Panc1 (cell line): ENCODE data around the gene NPLOC4. TPM values are rescaled to one million over a fixed set of nuclear protein-coding genes. Genes with fewer than 3 reads are reported as not detected.

Experiments
- ATAC-seq: fragments of 200-7000 bp; cut with Tn5 transposase; 2 replicates; pipeline ENCODE4 v1.9.1; 2020; ENCODE audit warnings: mild to moderate bottlenecking, moderate library complexity
- BruUV-seq: library from RNA; stranded (reverse); fragments of 400-500 nt; replicated peaks from 2 replicates; lab custom pipeline; 2021; lab: Mats Ljungman, UMichigan
- CTCF ChIA-PET: fragments of 300-600 bp; sonication (Branson Sonifier 250); formaldehyde crosslinking; loops from one replicate; lab custom pipeline; 2022; ENCODE audit warnings: antibody characterized with exemption; lab: Charles Lee
- POLR2A ChIA-PET: fragments of 300-600 bp; sonication (Branson Sonifier 250); formaldehyde crosslinking; loops from one replicate; lab custom pipeline; 2022; ENCODE audit warnings: antibody characterized with exemption; lab: Charles Lee
- DNase-seq: peaks from one replicate; pipeline ENCODE4 v3.0.0-alpha.2; 2010; ENCODE audit warnings: low read depth, low spot score
- H3K27ac ChIP-seq: 2 replicates; pipeline ENCODE4 v1.5.1; 2011; ENCODE audit warnings: mild to moderate bottlenecking, low read length, inconsistent platforms
- H3K27me3 ChIP-seq: fragments of 200-500 bp; sonication (Bioruptor generic); 2 replicates; pipeline ENCODE4 v1.6.0; 2014; ENCODE audit warnings: low read length, inconsistent platforms; ENCODE audit not compliant: control insufficient read depth, insufficient read depth
- H3K36me3 ChIP-seq: fragments of 200-500 bp; sonication (Bioruptor generic); 2 replicates; pipeline ENCODE4 v1.5.1; 2014; ENCODE audit warnings: inconsistent platforms, mild to moderate bottlenecking, low read length, moderate library complexity; ENCODE audit not compliant: control insufficient read depth, insufficient read depth
- H3K4me1 ChIP-seq: 2 replicates; pipeline ENCODE4 v1.5.1; 2011; ENCODE audit warnings: inconsistent platforms, mild to moderate bottlenecking, low read length, moderate library complexity; ENCODE audit not compliant: control insufficient read depth, insufficient read depth
- H3K4me3 ChIP-seq, 2 experiments: 2 replicates each; pipeline ENCODE4 v1.5.1; 2011 to 2012; ENCODE audit warnings: low read depth in 2 of 2, low read length in 2 of 2, mild to moderate bottlenecking in 2 of 2, inconsistent platforms in 1 of 2, moderate library complexity in 1 of 2
- H3K9me3 ChIP-seq: fragments of 200-500 bp; sonication (Bioruptor generic); 2 replicates; pipeline ENCODE4 v1.5.1; 2014; ENCODE audit warnings: low read depth, mild to moderate bottlenecking, inconsistent platforms, low read length, moderate library complexity; ENCODE audit not compliant: control insufficient read depth, insufficient read depth
- POLR2AphosphoS5 ChIP-seq: IDR thresholded peaks from 2 replicates; pipeline ENCODE4 v1.6.1; 2012; ENCODE audit warnings: mild to moderate bottlenecking, low read depth, low read length, moderate library complexity
- SIN3A ChIP-seq: IDR thresholded peaks from 2 replicates; pipeline ENCODE4 v1.6.1; 2012; ENCODE audit warnings: low read depth, mild to moderate bottlenecking, low read length, moderate library complexity, borderline replicate concordance; ENCODE audit not compliant: insufficient read depth
- TCF7L2 ChIP-seq: IDR thresholded peaks from 2 replicates; pipeline ENCODE4 v1.6.1; 2011; ENCODE audit warnings: mild to moderate bottlenecking, low read depth, low read length, inconsistent platforms
- in situ Hi-C: cut with HindIII; loops from 2 replicates; pipeline ENCODE4 v1.10.0; 2016; ENCODE audit warnings: low sequenced_read_pairs, low pct_unique_long_range_greater_than_20kb
- intact Hi-C: fragments of 100-400 bp; cut with micrococcal nuclease; formaldehyde crosslinking; loops from one replicate; pipeline ENCODE4 v1.10.0; 2022; ENCODE audit not compliant: unreplicated experiment
- total RNA-seq: library from RNA; stranded (reverse); gene quantifications from one replicate; pipeline ENCODE4 v1.2.1, GENCODE V29; 2021; ENCODE audit not compliant: unreplicated experiment
- TF ChIP-seq, protein P1 (sequence below): fragments of 450-650 bp; IDR thresholded peaks from 2 replicates; pipeline ENCODE4 v1.5.1; 2017; ENCODE audit warnings: mild to moderate bottlenecking
- TF ChIP-seq, protein P2 (sequence below), 2 experiments: IDR thresholded peaks; 2 replicates each; pipeline ENCODE4 v1.6.1; 2011 to 2012; ENCODE audit warnings: low read depth in 2 of 2, control low read depth in 1 of 2, low read length in 1 of 2, mild to moderate bottlenecking in 1 of 2, moderate library complexity in 1 of 2; ENCODE audit not compliant: insufficient read depth in 1 of 2

NPLOC4 gene
- total RNA-seq, 1 experiment from 2014 or later = 246 TPM

DNA sequence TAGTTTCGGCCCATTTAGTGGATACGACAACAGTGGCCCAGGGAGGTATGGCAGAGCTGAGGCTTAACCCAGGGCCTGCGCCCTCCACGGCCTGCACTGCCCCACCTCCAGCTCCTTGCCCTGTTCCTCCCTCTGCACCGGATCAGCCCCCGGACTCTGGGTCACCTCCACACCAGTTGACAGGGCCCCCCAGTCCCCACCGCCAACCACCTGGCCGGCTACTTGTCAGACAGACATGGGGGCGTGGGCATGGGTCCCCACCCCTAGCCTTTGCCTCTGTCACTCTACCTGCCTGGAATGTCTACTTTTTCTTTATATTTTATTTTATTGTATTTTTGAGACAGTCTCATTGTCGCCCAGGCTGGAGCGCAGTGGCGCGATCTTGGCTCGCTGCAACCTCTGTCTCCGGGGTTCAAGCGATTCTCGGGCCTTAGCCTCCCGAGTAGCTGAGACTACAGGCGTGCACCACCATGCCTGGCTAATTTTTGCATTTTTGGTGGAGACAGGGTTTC, 121.3 kb downstream of the NPLOC4 start:
- no peaks in the 10 kb centered on the region for H3K9me3 ChIP-seq
- ATAC-seq = no peak
- CTCF ChIA-PET = no interaction called here
- DNase-seq = no peak
- H3K36me3 ChIP-seq = peaks cover 14% of the 10 kb centered on the region
- in situ Hi-C loops (no loop called here), intact Hi-C loops (loop anchor here (5.0 kb wide), 1 partner anchor 123 kb away; no protein-coding TSS in a partner anchor)
- no peaks in the 10 kb centered on the region for H3K27me3 ChIP-seq
- H3K4me3 ChIP-seq = peak overlapping the region; percentile 68 to 82
- peak overlapping the region; percentile 93 for H3K27ac ChIP-seq
- peaks cover 36% of the 10 kb centered on the region for H3K4me1 ChIP-seq
- BruUV-seq = no TSS peak
- TF ChIP-seq, protein P1, sequence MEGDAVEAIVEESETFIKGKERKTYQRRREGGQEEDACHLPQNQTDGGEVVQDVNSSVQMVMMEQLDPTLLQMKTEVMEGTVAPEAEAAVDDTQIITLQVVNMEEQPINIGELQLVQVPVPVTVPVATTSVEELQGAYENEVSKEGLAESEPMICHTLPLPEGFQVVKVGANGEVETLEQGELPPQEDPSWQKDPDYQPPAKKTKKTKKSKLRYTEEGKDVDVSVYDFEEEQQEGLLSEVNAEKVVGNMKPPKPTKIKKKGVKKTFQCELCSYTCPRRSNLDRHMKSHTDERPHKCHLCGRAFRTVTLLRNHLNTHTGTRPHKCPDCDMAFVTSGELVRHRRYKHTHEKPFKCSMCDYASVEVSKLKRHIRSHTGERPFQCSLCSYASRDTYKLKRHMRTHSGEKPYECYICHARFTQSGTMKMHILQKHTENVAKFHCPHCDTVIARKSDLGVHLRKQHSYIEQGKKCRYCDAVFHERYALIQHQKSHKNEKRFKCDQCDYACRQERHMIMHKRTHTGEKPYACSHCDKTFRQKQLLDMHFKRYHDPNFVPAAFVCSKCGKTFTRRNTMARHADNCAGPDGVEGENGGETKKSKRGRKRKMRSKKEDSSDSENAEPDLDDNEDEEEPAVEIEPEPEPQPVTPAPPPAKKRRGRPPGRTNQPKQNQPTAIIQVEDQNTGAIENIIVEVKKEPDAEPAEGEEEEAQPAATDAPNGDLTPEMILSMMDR = no peak
- no peak for TF ChIP-seq TCF7L2
- no peak; the same call in 1 of the 2 replicates for TF ChIP-seq POLR2AphosphoS5
- TF ChIP-seq SIN3A = no peak
- TF ChIP-seq, protein P2, sequence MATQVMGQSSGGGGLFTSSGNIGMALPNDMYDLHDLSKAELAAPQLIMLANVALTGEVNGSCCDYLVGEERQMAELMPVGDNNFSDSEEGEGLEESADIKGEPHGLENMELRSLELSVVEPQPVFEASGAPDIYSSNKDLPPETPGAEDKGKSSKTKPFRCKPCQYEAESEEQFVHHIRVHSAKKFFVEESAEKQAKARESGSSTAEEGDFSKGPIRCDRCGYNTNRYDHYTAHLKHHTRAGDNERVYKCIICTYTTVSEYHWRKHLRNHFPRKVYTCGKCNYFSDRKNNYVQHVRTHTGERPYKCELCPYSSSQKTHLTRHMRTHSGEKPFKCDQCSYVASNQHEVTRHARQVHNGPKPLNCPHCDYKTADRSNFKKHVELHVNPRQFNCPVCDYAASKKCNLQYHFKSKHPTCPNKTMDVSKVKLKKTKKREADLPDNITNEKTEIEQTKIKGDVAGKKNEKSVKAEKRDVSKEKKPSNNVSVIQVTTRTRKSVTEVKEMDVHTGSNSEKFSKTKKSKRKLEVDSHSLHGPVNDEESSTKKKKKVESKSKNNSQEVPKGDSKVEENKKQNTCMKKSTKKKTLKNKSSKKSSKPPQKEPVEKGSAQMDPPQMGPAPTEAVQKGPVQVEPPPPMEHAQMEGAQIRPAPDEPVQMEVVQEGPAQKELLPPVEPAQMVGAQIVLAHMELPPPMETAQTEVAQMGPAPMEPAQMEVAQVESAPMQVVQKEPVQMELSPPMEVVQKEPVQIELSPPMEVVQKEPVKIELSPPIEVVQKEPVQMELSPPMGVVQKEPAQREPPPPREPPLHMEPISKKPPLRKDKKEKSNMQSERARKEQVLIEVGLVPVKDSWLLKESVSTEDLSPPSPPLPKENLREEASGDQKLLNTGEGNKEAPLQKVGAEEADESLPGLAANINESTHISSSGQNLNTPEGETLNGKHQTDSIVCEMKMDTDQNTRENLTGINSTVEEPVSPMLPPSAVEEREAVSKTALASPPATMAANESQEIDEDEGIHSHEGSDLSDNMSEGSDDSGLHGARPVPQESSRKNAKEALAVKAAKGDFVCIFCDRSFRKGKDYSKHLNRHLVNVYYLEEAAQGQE (IDR thresholded peaks at IDR 0.05; ENCODE audit: insufficient read depth in 1 of 2, low read depth in 2 of 2, low read length in 1 of 2) = no peak
- POLR2A ChIA-PET = interaction anchor here (0.7 kb wide), 1 partner anchor 15 kb away, joined by 3 read pairs; no protein-coding TSS in a partner anchor

DNA sequence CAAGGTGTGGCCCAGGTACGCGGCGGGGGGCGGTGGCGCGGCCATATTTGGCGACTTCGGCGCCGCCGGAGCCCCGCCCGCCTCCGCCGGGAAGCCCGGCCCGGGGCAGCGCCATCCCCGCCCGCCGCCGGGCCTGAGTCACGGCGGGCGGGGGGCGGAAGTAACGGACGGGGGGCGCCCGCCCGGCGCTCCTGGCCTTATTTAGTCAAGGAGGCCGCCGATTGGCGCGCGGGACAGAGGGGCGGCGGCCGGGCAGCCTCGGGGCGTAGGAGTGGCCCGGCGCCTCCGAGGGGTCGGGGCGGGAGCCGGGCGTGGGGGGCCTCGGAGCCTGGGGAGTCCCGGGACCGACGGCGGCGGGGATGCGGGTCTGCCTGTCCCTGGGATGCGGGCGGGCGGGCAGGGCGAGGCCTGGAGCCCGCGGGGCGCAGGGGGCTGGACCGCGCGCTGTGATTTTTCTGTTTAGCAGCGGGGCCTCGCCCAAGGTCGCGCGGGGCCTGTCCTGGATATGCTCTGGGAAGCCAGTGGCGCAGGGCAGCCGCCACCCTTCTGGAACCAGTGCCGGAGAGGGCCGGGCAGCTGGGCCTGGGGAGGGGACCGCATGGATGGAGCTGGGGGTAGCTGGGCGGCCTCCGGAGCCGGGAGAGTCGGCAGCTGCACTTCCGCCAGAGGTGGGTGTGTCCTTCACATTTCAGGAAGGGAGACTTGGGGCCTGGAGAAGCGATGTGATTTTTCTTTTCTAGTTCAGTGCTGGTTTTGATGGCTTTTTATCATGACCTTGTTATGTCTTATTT, 122.0 kb downstream of the NPLOC4 start:
- ChIA-PET POLR2A (interaction anchor here (0.7 kb wide), 2 partner anchors 15 to 370 kb away, joined by 3 read pairs; no protein-coding TSS in a partner anchor), CTCF (no interaction called here)
- Histone ChIP-seq H3K27ac (peak overlapping the region; percentile 93), H3K27me3 (no peaks in the 10 kb centered on the region), H3K4me3 (peak overlapping the region; percentile 68 to 82), H3K36me3 (peaks cover 21% of the 10 kb centered on the region), H3K4me1 (peaks cover 32% of the 10 kb centered on the region), H3K9me3 (no peaks in the 10 kb centered on the region)
- no peak for DNase-seq
- in situ Hi-C loops = no loop called here
- TSS peak; percentile 90 for BruUV-seq
- peak; percentile 35 for ATAC-seq
- intact Hi-C loops = loop anchor here (5.0 kb wide), 1 partner anchor 123 kb away; no protein-coding TSS in a partner anchor
- TF ChIP-seq, protein P1 = no peak
- TF ChIP-seq POLR2AphosphoS5 = peak; percentile 79; the same call in 1 of the 2 replicates
- TF ChIP-seq SIN3A = peak; percentile 77
- peak; percentile 4; the same call in 1 of the 2 replicates for TF ChIP-seq TCF7L2
- TF ChIP-seq, protein P2 (IDR thresholded peaks at IDR 0.05; ENCODE audit: insufficient read depth in 1 of 2, low read depth in 2 of 2, low read length in 1 of 2) = 0 out of 4 replicates have a peak, but pooled peaks of 1 of the 2 experiments have one; percentile 10
